ENCODE measurements around the gene PMAIP1.

PMAIP1 gene

DNA sequence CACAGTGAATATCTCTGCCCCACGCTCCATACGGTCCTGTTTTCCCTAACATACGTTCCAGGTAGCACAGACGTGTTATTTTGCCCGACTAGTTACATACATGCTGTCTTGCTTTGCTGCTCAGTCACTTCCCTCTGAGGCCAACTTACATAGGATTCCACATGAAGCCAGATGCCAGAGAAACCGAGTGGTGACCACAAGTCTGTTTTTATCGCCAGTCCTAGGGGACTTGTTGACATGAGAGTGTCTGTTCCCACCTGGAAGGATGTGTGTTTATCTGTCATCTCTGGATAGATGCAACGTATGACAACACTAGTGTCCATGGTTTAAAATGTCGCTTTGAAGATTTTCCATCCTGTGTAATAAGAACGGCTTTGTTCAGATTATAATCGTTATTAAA, 32.6 kb downstream of the PMAIP1 start:
- Histone ChIP-seq H3K36me3 (ENCODE audit: control insufficient read depth, insufficient read depth, low read length) (no peaks in the 10 kb centered on the region), H3K9ac (ENCODE audit: low read depth, low read length) (no peak overlapping the region), H3K4me3 (ENCODE audit: low read depth, low read length) (no peak overlapping the region), H3K4me1 (ENCODE audit: control insufficient read depth, insufficient read depth, low read length) (no peaks in the 10 kb centered on the region; the same call in 1 of the 2 replicates), H3K27me3 (ENCODE audit: control insufficient read depth, insufficient read depth, low read length) (no peaks in the 10 kb centered on the region; the same call in 1 of the 2 replicates), H3K9me3 (ENCODE audit: control insufficient read depth, insufficient read depth, low read length) (no peaks in the 10 kb centered on the region), H3K27ac (ENCODE audit: low read depth, low read length) (no peak overlapping the region)

DNA sequence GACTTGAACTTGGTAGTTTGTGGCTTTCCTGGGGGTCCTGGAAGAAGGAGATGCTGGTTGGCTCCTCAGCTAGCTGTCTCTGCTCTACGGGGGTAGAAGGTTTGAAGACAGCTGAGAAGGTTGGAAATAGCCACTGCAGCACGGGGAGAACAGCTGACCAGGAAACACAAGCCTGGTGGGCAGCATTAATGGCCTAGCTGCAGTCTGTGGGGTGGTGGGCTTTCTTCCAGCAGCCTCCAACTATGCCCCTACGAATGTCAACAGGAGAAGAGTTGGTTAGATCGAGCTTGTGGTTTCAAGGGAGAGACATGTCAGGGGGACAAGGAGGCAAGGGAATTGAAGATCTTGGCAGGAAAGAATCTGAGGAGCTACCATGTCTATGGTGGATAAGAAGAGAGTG, 38.9 kb downstream of the PMAIP1 start:
- H3K27me3 ChIP-seq (ENCODE audit: control insufficient read depth, insufficient read depth, low read length) = no peaks in the 10 kb centered on the region; the same call in 1 of the 2 replicates
- no peaks in the 10 kb centered on the region for H3K9me3 ChIP-seq (ENCODE audit: control insufficient read depth, insufficient read depth, low read length)
- H3K36me3 ChIP-seq (ENCODE audit: control insufficient read depth, insufficient read depth, low read length) = no peaks in the 10 kb centered on the region
- H3K4me3 ChIP-seq (ENCODE audit: low read depth, low read length) = no peak overlapping the region
- no peak overlapping the region for H3K9ac ChIP-seq (ENCODE audit: low read depth, low read length)
- peaks cover 4% of the 10 kb centered on the region; the same call in 1 of the 2 replicates for H3K4me1 ChIP-seq (ENCODE audit: control insufficient read depth, insufficient read depth, low read length)
- no peak overlapping the region for H3K27ac ChIP-seq (ENCODE audit: low read depth, low read length)

DNA sequence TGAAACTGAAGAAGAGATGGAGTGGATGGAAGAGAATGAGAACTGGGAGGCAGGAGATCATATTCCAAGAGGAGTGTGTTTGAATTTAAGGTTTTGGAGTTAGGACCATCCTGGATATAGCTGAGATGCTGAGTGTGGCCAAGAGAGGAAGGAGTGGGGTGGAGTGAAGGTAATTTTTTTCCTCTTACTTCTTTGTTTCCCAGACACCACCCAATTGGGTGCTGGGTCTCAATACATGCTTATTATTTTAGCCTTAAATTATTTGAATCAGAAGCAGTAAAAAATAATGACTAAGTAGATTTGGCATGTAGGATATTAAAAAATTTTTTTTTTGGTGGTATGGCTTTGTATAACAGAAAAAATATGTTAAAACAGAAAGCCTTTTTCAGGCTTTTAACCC, 39.3 kb downstream of the PMAIP1 start:
- H3K4me3 ChIP-seq (ENCODE audit: low read depth, low read length) = no peak overlapping the region
- peaks cover 4% of the 10 kb centered on the region; the same call in 1 of the 2 replicates for H3K4me1 ChIP-seq (ENCODE audit: control insufficient read depth, insufficient read depth, low read length)
- no peak overlapping the region for H3K9ac ChIP-seq (ENCODE audit: low read depth, low read length)
- H3K27ac ChIP-seq (ENCODE audit: low read depth, low read length) = no peak overlapping the region
- H3K27me3 ChIP-seq (ENCODE audit: control insufficient read depth, insufficient read depth, low read length) = no peaks in the 10 kb centered on the region; the same call in 1 of the 2 replicates
- no peaks in the 10 kb centered on the region for H3K36me3 ChIP-seq (ENCODE audit: control insufficient read depth, insufficient read depth, low read length)
- H3K9me3 ChIP-seq (ENCODE audit: control insufficient read depth, insufficient read depth, low read length) = no peaks in the 10 kb centered on the region

DNA sequence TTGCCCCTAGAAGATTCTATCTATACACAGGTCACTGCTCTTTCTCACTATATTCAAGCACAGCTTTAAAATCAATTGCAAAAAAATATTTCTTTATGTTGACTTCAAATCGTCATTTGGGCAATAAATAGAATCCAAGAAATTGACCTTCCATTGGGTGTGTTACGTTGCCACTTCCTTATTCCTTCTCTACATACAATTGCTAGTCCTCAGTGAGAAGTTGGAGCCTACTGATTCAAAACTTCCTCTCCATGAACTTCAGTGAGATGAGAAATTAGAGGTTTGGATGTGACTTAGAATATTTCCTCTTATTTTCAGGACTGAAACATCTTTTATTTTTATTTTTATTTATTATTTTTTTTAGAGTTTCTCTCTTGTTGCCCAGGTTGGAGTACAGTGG, 40.3 kb downstream of the PMAIP1 start:
- no peak overlapping the region for H3K4me3 ChIP-seq (ENCODE audit: low read depth, low read length)
- H3K9ac ChIP-seq (ENCODE audit: low read depth, low read length) = no peak overlapping the region
- H3K27ac ChIP-seq (ENCODE audit: low read depth, low read length) = no peak overlapping the region
- no peaks in the 10 kb centered on the region; the same call in 1 of the 2 replicates for H3K27me3 ChIP-seq (ENCODE audit: control insufficient read depth, insufficient read depth, low read length)
- no peaks in the 10 kb centered on the region for H3K36me3 ChIP-seq (ENCODE audit: control insufficient read depth, insufficient read depth, low read length)
- H3K9me3 ChIP-seq (ENCODE audit: control insufficient read depth, insufficient read depth, low read length) = no peaks in the 10 kb centered on the region
- peaks cover 4% of the 10 kb centered on the region; the same call in 1 of the 2 replicates for H3K4me1 ChIP-seq (ENCODE audit: control insufficient read depth, insufficient read depth, low read length)

DNA sequence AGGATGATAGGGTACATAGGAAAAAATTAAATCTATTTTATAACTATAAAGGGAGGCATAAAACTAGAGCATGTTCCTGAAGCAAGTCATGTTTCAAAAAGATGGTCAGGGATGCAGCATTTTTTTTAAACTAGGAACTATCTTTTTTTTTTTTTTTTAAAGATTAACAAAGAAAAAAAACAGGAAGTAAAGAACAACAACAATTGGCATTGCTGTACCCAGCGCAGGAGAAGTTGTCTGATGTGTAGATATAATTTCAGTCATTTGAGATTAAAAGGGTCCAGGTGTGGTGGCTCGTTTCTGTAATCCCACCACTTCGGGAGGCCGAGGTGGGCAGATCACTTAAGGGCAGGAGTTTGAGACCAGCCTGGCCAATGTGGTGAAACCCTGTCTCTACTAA, 41.5 kb downstream of the PMAIP1 start:
- Histone ChIP-seq H3K27ac (ENCODE audit: low read depth, low read length) (no peak overlapping the region), H3K27me3 (ENCODE audit: control insufficient read depth, insufficient read depth, low read length) (no peaks in the 10 kb centered on the region), H3K4me1 (ENCODE audit: control insufficient read depth, insufficient read depth, low read length) (peaks cover 4% of the 10 kb centered on the region; the same call in 1 of the 2 replicates), H3K9me3 (ENCODE audit: control insufficient read depth, insufficient read depth, low read length) (no peaks in the 10 kb centered on the region), H3K4me3 (ENCODE audit: low read depth, low read length) (no peak overlapping the region), H3K36me3 (ENCODE audit: control insufficient read depth, insufficient read depth, low read length) (no peaks in the 10 kb centered on the region), H3K9ac (ENCODE audit: low read depth, low read length) (no peak overlapping the region)

GRCh38 chr18:59942601-59943000, 42.8 kb downstream of the PMAIP1 start:
- Histone ChIP-seq H3K9ac (ENCODE audit: low read depth, low read length) (no peak overlapping the region), H3K27me3 (ENCODE audit: control insufficient read depth, insufficient read depth, low read length) (no peaks in the 10 kb centered on the region), H3K36me3 (ENCODE audit: control insufficient read depth, insufficient read depth, low read length) (no peaks in the 10 kb centered on the region), H3K4me1 (ENCODE audit: control insufficient read depth, insufficient read depth, low read length) (peaks cover 2% of the 10 kb centered on the region; the same call in 1 of the 2 replicates), H3K4me3 (ENCODE audit: low read depth, low read length) (no peak overlapping the region), H3K27ac (ENCODE audit: low read depth, low read length) (no peak overlapping the region), H3K9me3 (ENCODE audit: control insufficient read depth, insufficient read depth, low read length) (no peaks in the 10 kb centered on the region)

GRCh38 chr18:59945544-59945943, 45.7 kb downstream of the PMAIP1 start:
- Histone ChIP-seq H3K27me3 (ENCODE audit: control insufficient read depth, insufficient read depth, low read length) (no peaks in the 10 kb centered on the region), H3K4me3 (ENCODE audit: low read depth, low read length) (no peak overlapping the region), H3K9ac (ENCODE audit: low read depth, low read length) (no peak overlapping the region), H3K4me1 (ENCODE audit: control insufficient read depth, insufficient read depth, low read length) (no peaks in the 10 kb centered on the region), H3K9me3 (ENCODE audit: control insufficient read depth, insufficient read depth, low read length) (no peaks in the 10 kb centered on the region), H3K27ac (ENCODE audit: low read depth, low read length) (no peak overlapping the region), H3K36me3 (ENCODE audit: control insufficient read depth, insufficient read depth, low read length) (no peaks in the 10 kb centered on the region)

DNA sequence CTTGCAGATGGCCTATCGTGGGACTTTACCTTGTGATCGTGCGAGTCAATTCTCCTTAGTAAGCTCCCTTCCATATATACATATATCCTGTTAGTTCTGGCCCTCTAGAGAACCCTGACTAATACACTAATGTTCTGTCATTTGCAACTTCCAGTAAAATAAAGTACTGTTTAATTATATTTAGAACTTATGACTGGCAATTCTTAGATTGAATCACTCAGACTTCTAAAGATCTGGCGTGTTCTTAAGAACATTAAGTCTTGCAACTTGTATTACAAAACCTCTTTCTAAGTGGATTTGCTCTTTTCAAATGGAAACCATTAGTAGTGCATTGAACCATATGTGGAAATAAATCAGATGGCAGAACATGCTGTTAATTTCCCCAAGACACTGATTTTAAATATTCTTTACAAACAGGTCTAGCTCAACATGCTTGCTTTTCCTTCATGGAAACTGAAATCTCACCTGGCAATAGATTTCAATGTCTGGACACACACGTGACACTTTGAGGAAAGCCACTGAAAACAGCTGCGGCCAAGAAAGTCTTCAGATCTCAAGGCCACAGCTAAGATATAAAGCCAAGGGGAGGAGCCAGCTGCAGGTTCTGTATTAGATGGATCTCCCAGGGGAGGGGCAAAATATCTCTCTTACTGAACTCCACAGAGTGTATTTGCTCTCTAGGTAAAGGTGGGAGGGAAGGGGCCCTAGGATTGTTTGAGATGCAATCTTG, 50.6 kb downstream of the PMAIP1 start:
- no peaks in the 10 kb centered on the region for H3K4me1 ChIP-seq (ENCODE audit: control insufficient read depth, insufficient read depth, low read length)
- H3K36me3 ChIP-seq (ENCODE audit: control insufficient read depth, insufficient read depth, low read length) = no peaks in the 10 kb centered on the region
- H3K27me3 ChIP-seq (ENCODE audit: control insufficient read depth, insufficient read depth, low read length) = no peaks in the 10 kb centered on the region
- no peak overlapping the region for H3K9ac ChIP-seq (ENCODE audit: low read depth, low read length)
- no peak overlapping the region for H3K4me3 ChIP-seq (ENCODE audit: low read depth, low read length)
- H3K9me3 ChIP-seq (ENCODE audit: control insufficient read depth, insufficient read depth, low read length) = no peaks in the 10 kb centered on the region
- H3K27ac ChIP-seq (ENCODE audit: low read depth, low read length) = no peak overlapping the region

GRCh38 chr18:59951591-59951990, 51.8 kb downstream of the PMAIP1 start:
- H3K27ac ChIP-seq (ENCODE audit: low read depth, low read length) = no peak overlapping the region
- H3K4me3 ChIP-seq (ENCODE audit: low read depth, low read length) = no peak overlapping the region
- no peaks in the 10 kb centered on the region for H3K36me3 ChIP-seq (ENCODE audit: control insufficient read depth, insufficient read depth, low read length)
- no peaks in the 10 kb centered on the region for H3K9me3 ChIP-seq (ENCODE audit: control insufficient read depth, insufficient read depth, low read length)
- H3K9ac ChIP-seq (ENCODE audit: low read depth, low read length) = no peak overlapping the region
- H3K27me3 ChIP-seq (ENCODE audit: control insufficient read depth, insufficient read depth, low read length) = no peaks in the 10 kb centered on the region
- no peaks in the 10 kb centered on the region for H3K4me1 ChIP-seq (ENCODE audit: control insufficient read depth, insufficient read depth, low read length)

DNA sequence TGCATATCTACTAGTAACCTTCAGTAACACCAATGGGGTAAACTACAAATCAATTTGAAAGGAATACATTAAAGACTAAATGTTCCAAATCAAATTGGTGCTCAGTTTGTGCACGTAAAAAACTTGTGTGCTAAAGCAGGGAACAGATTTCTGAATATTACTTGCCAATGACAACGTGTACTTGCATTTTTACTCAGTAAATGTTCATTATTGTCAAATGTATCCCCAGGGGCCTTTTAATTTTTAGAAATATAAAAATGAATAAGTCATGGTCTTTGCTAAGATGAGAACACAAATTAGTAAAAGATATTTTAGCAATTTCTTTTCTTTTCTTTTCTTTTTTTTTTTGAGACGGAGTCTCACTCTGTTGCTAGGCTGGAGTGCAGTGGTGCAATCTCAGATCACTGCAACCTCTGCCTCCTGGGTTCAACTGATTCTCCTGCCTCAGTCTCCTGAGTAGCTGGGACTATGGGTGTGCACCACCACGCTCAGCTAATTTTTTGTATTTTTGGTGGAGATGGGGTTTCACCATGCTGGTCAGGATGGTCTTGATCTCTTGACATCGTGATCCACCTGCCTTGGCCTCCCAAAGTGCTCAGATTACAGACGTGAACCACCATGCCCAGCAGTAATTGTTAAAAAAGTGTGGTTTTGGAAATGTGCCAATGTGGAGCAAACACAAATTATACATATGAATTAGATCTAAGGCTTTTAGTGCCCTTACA, 52.6 kb downstream of the PMAIP1 start:
- Histone ChIP-seq H3K36me3 (ENCODE audit: control insufficient read depth, insufficient read depth, low read length) (no peaks in the 10 kb centered on the region), H3K4me3 (ENCODE audit: low read depth, low read length) (no peak overlapping the region), H3K9me3 (ENCODE audit: control insufficient read depth, insufficient read depth, low read length) (no peaks in the 10 kb centered on the region), H3K27me3 (ENCODE audit: control insufficient read depth, insufficient read depth, low read length) (no peaks in the 10 kb centered on the region), H3K4me1 (ENCODE audit: control insufficient read depth, insufficient read depth, low read length) (no peaks in the 10 kb centered on the region), H3K9ac (ENCODE audit: low read depth, low read length) (no peak overlapping the region), H3K27ac (ENCODE audit: low read depth, low read length) (no peak overlapping the region)

All from HUES48 (cell line).